Neuron (in vitro differentiated cells): Measurements from ENCODE around the gene C16orf95.

Source experiments
- H2AFZ ChIP-seq: one replicate; pipeline ENCODE4 v1.6.1; 2013; ENCODE audit warnings: low read depth, mild to moderate bottlenecking, inconsistent platforms, low read length, moderate library complexity
- H3K27me3 ChIP-seq: one replicate; pipeline ENCODE4 v1.6.1; 2013; ENCODE audit warnings: low read length; ENCODE audit not compliant: insufficient read depth
- H3K36me3 ChIP-seq: one replicate; pipeline ENCODE4 v1.6.1; 2013; ENCODE audit warnings: low read length; ENCODE audit not compliant: insufficient read depth
- H3K4me1 ChIP-seq: one replicate; pipeline ENCODE4 v1.6.1; 2013; ENCODE audit warnings: low read length; ENCODE audit not compliant: insufficient read depth
- H3K4me3 ChIP-seq: 2 replicates; pipeline ENCODE4 v1.5.1; 2013; ENCODE audit warnings: mild to moderate bottlenecking, low read length, moderate library complexity
- H3K9me3 ChIP-seq: one replicate; pipeline ENCODE4 v1.6.1; 2013; ENCODE audit warnings: low read length

The C16orf95 gene

DNA sequence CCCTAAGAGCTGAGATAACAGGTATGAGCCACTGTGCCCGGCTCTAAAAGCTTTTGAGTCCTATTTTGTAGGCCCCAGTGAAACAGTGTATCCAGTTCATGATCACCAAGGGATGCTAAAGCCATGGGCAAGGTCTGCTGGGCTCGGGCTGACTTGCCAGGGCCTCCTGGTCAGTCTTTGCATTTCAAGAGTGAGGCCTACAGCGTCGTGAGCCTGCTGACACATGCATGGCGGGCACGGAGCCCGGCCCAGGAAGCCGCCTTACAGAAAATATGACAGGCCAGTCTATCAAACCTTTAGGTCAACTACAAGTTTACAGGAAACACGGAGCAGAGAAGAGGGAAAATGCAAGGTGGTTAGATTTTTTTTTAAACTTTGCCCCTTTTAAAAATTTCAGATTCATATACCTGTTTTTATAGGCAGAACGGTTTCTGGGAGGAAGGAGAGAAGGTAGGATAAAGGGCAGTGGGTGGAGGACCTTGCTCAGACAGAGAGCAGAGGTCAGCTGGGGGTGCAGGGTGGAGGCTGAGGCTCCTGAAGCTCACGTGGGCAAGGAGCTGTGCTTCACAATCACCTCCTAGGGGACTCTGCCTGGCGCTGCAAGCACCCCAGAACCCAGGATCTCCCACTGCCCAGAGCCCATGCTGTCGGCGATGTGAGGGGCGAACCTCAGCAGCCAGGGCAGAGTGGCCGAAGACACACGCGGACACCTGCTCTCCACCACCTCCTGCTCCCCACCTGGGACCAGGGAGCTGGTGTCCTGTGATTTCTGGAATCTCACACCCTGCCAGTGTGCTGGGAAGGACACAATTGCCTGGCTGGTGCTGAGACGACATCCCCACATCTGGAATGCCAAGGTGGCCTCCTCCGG lies 21.3 kb downstream of the C16orf95 start:
- Histone ChIP-seq H3K27me3 (no peaks in the 10 kb centered on the region), H3K9me3 (no peaks in the 10 kb centered on the region), H3K4me1 (no peaks in the 10 kb centered on the region), H3K4me3 (no peak overlapping the region), H2AFZ (no peak overlapping the region), H3K36me3 (no peaks in the 10 kb centered on the region)

DNA sequence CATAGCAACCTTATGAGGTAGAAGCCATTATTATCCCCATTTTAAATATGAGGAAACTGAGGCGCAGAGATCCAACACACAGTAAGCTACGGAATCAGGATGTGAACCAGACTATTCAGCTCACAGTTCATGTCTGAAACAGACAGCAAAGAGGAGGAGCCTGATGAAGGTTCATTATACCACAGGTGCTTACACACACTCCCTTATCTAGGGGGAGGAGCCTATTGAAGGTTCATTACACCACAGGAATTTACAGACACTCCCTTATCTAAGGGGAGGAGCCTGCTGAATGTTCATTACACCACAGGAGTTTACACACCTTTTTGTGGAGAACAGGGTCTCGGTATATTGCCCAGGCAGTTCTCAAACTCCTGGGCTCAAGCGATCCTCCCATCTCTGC lies 21.9 kb downstream of the C16orf95 start:
- H3K27me3 ChIP-seq, result no peaks in the 10 kb centered on the region
- H3K9me3 ChIP-seq, result no peaks in the 10 kb centered on the region
- H3K36me3 ChIP-seq, result no peaks in the 10 kb centered on the region
- H2AFZ ChIP-seq, result no peak overlapping the region
- no peaks in the 10 kb centered on the region for H3K4me1 ChIP-seq
- H3K4me3 ChIP-seq, result no peak overlapping the region

DNA sequence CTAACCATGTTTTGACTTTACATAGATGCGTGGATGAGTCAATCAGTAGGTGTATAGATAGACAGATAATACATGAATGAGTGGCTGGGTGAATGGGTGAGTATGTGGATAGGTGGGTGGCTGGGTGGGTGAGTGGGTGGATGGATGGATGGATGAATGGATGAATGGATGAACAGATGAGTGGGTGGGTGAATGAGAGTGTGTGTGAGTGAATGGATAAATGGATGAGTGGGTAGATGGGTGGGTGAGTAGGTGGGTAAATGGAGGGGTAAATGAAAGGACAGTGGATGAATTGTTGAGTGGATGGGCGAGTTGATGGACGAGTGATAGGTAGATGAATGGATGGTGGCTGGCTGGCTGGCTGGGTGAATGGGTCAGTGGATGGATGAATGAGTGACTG lies 23.2 kb downstream of the C16orf95 start:
- H3K4me1 ChIP-seq, result no peaks in the 10 kb centered on the region
- H3K9me3 ChIP-seq, result no peaks in the 10 kb centered on the region
- no peak overlapping the region for H3K4me3 ChIP-seq
- H3K27me3 ChIP-seq, result no peaks in the 10 kb centered on the region
- H3K36me3 ChIP-seq, result no peaks in the 10 kb centered on the region
- H2AFZ ChIP-seq, result no peak overlapping the region

DNA sequence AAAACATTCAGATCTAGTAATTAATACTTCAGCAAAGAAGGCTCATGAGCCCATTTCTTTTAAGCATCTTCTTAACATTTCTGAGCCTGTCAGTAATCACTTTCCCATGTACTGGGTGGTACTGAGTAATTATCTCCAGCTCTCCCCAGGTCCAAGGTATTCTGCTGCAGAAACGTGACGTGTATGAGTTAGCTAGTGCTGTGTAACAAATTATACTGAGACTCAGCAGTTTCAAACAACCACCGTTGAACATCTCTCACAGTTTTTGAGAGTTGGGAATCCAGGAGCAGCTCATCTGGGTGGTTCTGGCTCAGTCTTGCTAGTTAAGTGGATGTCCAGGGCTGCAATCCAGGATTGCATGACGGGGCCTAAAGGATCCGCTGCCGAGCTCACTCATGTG lies 25.2 kb downstream of the C16orf95 start:
- H3K4me3 ChIP-seq, result no peak overlapping the region
- no peak overlapping the region for H2AFZ ChIP-seq
- H3K27me3 ChIP-seq, result no peaks in the 10 kb centered on the region
- H3K9me3 ChIP-seq, result no peaks in the 10 kb centered on the region
- no peaks in the 10 kb centered on the region for H3K4me1 ChIP-seq
- H3K36me3 ChIP-seq, result no peaks in the 10 kb centered on the region

DNA sequence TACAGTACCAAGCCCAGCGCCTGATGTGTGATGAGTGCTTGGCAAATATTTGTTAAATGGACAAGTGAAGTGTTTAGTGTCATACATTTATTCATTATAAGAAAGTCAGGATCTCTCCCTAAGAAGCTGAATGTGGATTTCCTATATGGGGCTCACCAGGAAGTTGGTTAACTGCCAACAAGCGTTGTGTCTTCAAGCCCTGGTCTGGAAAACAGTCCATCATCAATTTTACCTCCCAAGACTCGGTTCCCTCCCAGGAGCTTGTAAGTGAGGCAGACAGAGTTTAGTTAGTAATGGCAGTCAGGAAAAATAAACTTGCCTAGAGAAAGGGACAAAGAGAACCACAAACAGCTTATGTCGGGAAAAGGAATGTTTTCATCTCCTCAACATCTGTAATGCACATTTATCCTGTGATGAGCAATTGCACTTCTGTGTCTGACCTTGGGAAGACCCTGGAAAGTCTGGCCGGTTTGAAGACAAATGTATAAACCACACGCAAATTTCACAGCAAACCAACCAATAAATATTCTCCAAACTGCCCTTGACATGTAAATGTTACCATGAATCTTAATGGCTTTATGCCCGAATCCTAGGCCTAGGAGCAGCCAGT lies 28.3 kb downstream of the C16orf95 start:
- H3K27me3 ChIP-seq, result no peaks in the 10 kb centered on the region
- H3K4me3 ChIP-seq, result no peak overlapping the region
- H3K9me3 ChIP-seq, result no peaks in the 10 kb centered on the region
- no peaks in the 10 kb centered on the region for H3K36me3 ChIP-seq
- no peaks in the 10 kb centered on the region for H3K4me1 ChIP-seq
- H2AFZ ChIP-seq, result no peak overlapping the region

DNA sequence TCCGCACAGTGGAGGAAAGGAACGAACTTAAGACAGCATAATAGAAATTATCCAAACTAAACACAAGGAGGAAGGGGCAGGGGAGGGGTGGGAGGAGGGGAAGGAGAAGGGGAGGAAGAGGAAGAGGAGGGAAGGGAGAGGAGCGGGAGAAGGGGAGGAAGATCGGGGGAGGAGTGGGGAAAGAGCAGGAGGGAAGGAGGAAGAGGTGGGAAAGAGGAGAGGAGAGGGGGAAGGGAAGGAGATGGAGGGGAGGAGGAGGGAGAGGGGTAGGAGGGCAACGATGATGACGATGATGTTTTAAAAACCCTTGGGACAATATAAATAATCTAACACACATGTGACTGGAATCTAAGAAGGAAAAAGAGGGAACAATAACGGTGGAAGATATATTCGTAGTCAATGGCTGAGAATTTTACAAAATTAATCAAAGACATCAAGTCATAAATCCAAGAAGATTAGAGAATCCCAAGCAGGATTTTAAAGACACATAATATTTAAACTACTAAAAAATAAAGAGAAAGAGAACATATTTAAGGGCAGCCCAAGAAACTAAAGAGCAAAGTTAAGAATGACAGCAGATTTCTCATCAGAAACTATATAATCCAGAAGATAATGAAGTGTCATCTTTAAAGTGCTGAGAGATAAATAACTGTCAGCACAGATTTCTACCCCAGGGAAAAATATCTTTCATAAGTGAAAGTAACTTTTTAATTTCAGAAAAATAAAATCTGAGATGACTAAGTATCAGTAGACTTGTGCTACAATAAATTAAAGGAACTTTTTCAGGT lies 30.2 kb downstream of the C16orf95 start:
- no peaks in the 10 kb centered on the region for H3K9me3 ChIP-seq
- H3K4me1 ChIP-seq, result no peaks in the 10 kb centered on the region
- H2AFZ ChIP-seq, result no peak overlapping the region
- H3K36me3 ChIP-seq, result no peaks in the 10 kb centered on the region
- H3K4me3 ChIP-seq, result no peak overlapping the region
- no peaks in the 10 kb centered on the region for H3K27me3 ChIP-seq

DNA sequence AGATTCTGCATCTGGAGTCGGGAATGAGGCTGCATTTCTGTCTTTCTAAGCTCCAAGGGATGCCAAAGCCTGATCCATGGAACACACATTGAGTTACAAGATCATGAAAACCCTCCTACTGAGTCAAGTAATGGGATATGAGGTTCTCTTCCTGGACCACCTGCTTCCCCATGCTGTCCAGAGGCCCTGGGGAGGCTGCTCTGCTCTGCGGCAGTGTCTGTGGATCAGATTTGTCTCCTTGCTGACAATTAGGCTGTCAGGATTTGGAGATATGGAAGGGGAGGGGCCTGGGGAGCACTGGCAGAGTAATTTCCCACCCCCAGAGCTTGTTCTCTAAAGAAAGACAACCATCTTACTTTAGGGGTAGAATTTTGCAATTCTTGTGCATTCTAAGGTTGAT lies 33.0 kb downstream of the C16orf95 start:
- H3K27me3 ChIP-seq, result no peaks in the 10 kb centered on the region
- no peak overlapping the region for H2AFZ ChIP-seq
- no peaks in the 10 kb centered on the region for H3K36me3 ChIP-seq
- H3K4me3 ChIP-seq, result no peak overlapping the region
- H3K9me3 ChIP-seq, result no peaks in the 10 kb centered on the region
- no peaks in the 10 kb centered on the region for H3K4me1 ChIP-seq

DNA sequence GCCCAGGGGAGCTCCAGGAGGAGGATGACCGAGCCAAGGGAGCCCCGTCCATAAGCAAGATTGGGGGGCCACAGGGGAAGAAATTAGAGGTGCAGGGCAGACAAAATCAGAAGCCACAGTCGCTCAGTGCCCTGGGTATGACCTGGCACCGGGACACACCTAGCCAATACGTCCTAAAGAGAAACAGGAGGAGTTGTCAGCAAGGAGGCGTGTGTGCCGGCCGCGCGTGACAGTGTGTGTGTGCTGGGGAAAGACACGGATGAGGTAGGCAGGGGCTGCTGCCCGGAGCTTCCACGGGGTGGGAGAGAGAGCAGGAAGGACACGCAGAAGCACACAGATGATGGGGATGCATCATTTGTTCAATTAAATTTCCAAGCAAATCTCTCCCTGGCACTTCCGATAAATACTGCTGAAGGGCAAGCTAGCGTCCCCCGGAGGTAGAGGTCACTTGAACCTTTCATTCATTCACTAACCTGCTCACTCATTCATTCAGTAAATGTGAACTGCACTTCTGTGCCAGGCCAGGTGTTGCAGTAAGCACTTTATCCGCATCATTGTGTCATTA lies 38.0 kb downstream of the C16orf95 start:
- Histone ChIP-seq H2AFZ (no peak overlapping the region), H3K4me3 (no peak overlapping the region), H3K36me3 (no peaks in the 10 kb centered on the region), H3K4me1 (peaks cover 20% of the 10 kb centered on the region), H3K27me3 (no peaks in the 10 kb centered on the region), H3K9me3 (no peaks in the 10 kb centered on the region)

DNA sequence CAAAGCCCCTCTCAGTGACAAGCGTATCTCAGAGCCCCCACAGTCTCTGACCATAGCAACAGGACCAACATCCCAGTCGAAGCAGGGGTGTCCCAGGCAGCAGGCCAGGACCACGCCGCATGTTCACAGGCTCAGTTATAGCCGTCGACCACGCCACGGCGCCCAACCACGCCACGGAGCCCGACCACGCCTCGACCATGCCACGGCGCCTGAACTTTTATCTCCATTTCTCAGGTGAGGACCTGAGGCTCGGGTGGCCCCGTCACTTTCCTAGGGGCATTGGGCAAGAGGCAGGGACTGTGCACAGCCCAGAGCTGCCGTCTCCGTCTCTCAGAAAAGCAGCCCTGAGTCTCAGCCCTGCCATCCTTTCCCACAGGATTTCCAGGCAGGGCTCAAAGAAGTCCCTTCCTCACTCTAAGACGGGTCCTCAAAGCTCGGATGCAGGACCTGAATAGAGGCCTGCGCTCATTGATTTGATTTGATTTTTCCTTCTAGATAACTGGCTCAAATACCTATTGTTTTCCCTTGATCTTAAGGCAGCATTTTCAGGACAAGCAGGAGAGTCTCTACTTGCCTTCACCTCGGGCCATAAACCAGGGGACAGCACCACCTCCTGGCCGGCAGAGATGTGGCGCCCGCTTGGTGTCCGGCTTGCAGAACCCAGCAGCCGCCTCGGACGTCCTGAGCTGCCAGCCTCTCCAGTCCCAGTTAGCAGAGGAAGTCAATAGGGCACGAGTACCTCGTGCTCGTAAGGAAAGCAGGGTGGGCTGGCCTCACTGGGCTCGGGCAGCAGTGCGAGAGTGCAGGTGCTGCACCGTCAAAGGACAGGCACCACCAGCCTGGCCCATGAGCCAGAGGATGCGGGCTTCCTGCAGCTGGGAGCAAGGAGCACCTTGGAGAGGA lies 38.8 kb downstream of the C16orf95 start:
- no peaks in the 10 kb centered on the region for H3K36me3 ChIP-seq
- no peak overlapping the region for H2AFZ ChIP-seq
- no peaks in the 10 kb centered on the region for H3K27me3 ChIP-seq
- no peaks in the 10 kb centered on the region for H3K9me3 ChIP-seq
- peaks cover 20% of the 10 kb centered on the region for H3K4me1 ChIP-seq
- no peak overlapping the region for H3K4me3 ChIP-seq

DNA sequence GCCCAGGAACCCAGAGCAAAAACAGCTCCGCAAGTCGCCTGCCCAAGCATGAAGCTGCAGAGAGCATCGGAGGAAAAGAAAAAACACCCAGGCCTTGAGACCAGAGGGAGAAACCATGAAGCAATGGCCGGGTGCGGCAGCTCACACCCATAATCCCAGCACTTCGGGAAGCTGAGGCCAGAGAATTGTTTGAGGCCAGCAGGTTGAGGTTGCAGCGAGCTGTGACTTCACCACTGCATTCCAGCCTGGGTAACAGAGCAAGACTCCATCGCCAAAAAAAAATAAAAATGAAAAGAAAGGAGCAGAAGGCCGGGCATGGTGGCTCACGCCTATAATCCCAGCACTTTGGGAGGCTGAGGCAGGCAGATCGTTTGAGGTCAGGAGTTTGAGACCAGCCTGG lies 40.3 kb downstream of the C16orf95 start:
- H3K36me3 ChIP-seq, result no peaks in the 10 kb centered on the region
- H2AFZ ChIP-seq, result no peak overlapping the region
- no peaks in the 10 kb centered on the region for H3K9me3 ChIP-seq
- H3K4me3 ChIP-seq, result no peak overlapping the region
- H3K27me3 ChIP-seq, result no peaks in the 10 kb centered on the region
- H3K4me1 ChIP-seq, result peaks cover 20% of the 10 kb centered on the region

DNA sequence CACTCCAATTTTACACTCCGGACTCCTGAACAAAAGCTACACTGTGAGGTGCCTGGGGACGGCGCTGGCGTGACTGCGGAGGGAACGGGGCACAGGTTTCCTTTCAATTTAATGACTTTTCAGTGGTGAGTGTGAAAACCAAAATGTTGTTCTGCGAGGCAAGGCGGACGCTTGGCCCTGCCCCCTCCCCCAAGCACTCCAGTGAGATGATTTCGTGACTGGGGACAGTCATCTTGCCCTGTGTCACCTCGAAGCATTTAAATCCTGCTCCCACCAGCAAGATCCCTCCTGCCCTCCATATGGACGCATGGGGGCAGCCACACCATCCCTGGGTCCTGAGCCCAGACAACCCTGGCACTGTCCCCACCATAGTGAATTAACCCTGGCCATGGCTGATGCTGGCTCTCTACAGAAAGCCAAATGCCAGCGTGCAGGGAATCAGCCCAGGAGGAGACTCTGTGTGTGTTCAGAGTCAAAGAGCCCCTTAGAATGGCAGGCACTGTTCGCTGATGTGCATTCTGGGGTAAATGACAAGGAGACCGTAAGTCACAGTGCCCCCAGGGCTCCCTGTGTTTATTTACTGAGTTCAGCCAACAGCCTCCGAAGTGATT lies 41.0 kb downstream of the C16orf95 start:
- no peaks in the 10 kb centered on the region for H3K27me3 ChIP-seq

DNA sequence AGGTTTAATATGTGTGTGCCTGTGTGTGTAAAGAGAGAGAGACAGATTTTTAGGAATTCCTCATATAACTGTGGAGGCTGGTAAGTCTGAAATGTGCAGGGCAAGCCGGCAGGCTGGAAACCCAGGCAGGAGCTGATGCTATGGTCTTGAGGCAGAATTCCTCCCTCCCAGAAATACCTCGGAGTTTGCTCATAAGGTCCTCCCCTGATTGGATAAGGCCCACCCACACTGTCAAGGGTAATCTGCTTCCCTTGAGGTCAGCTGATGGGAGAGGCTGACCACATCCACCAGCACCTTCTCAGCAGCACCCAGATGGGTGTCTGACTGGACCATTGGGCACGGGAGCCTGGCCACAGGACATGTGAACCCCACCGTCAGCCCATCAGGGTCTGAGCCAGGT lies 42.4 kb downstream of the C16orf95 start:
- no peaks in the 10 kb centered on the region for H3K27me3 ChIP-seq
- H3K4me1 ChIP-seq, result peaks cover 20% of the 10 kb centered on the region
- H3K4me3 ChIP-seq, result no peak overlapping the region
- no peaks in the 10 kb centered on the region for H3K9me3 ChIP-seq
- no peaks in the 10 kb centered on the region for H3K36me3 ChIP-seq
- no peak overlapping the region for H2AFZ ChIP-seq

More for the DNA sequence above, 41.0 kb downstream of the C16orf95 start:
- H3K4me1 ChIP-seq, result peaks cover 20% of the 10 kb centered on the region
- H3K9me3 ChIP-seq, result no peaks in the 10 kb centered on the region
- no peak overlapping the region for H3K4me3 ChIP-seq
- H3K36me3 ChIP-seq, result no peaks in the 10 kb centered on the region
- H2AFZ ChIP-seq, result no peak overlapping the region
